ENCODE results near the gene TLCD2.
"Not testable (repeated sequence)": the region's sequence is repeated elsewhere in the genome, so short reads cannot be mapped to it uniquely, and the experiment has no call there.

Gene TLCD2

DNA sequence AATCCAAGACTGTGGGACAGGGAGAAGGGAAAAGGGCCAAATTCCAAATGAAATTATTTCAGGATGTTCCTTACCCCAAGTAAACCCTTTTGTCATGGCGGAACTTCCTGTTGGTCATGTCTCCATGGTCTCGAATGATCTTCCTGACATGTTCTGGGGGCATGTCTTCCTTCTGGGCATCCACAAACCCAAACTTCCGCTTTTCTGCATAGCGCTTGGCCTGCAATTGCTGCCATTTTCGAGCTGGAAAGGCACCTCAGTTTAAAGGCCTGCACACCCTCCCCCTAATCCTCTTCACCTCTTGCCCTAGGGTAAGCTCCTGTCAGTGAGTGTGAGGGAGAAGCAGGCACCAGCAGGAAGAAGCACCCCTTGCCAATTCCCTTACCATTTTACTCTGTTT lies 26.7 kb downstream of the TLCD2 start:
- no peak for DNase-seq

- DNase-seq: no peak
Observed at GRCh38 chr17:1676401-1676800, 33.8 kb downstream of the TLCD2 start.

DNA sequence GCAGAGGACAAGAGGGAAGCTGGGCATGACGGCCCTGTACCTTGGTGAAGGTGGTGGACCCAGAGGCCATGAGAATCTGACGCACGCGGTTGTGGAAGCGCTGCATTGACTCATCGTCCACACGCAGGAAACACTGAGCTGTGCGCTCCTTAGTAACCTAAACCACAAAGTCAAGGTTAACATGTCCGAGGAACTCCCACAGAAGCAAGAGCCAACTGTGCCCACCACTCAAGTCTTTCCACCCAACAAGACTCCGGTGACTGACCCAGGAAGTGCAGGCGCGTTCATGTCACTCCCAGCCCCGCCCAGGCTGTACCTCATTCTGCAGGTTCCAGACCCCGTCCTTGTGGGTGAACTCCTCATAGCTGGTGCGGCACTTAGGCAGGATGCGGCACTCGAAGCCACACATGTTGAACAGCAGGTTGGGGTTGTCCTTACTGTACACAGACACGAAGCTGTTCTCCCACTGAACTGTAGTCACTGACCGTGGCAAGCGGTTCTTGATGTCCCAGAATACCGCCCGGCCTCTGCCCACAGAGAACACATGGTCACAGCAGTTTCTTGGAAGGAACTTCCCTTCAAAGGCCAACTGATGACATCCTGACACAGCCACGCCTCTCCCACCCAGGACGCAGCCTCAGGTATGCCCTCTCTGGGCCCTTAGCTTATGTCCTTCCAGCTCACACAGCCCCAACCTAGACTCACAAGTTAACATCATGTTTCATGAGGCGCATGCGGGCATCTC lies 37.0 kb downstream of the TLCD2 start:
- no peak for DNase-seq

GRCh38 chr17:1663934-1664333 lies 46.2 kb downstream of the TLCD2 start:
- DNase-seq: not testable (repeated sequence)

GRCh38 chr17:1661045-1661444 lies 49.1 kb downstream of the TLCD2 start:
- DNase-seq: no peak

DNA sequence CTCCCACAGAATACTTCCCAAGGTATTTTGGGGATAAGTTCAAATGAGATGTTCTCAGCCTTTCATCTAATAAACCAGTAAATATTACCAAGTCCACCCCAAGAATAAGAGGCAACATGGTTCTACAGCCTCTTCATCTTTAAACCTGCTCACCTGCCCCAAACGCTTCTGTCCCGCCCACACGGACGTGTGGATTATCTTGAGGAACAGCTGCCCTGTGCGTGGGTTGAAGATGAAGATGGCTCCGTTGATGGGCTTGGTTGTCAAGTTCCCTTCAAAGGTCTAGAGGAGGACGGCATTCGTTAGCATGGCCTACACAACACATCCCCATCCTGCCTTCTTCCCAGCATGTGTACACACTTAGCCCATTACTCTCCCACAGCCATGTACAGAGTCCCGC lies 52.1 kb downstream of the TLCD2 start:
- DNase-seq: no peak

DNA sequence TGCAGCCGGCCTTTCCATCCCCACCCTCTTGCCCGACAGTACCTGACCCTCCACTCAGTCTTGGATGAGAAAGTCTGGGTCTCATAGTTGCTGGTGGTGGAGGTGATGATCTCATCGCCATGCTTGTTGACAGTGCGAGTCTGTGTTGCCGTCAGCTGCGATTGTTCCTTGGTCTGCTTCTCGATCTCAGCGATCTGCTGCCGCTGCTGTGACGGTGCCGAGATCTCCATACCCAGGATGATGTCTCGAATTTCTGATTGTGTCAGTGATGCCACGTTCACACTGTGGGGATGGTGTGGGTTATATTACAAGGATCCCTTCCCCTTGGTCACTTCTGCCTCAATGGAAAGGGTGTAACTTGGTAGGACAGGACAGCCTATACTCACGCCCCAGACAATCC lies 56.4 kb downstream of the TLCD2 start:
- no peak for DNase-seq

DNA sequence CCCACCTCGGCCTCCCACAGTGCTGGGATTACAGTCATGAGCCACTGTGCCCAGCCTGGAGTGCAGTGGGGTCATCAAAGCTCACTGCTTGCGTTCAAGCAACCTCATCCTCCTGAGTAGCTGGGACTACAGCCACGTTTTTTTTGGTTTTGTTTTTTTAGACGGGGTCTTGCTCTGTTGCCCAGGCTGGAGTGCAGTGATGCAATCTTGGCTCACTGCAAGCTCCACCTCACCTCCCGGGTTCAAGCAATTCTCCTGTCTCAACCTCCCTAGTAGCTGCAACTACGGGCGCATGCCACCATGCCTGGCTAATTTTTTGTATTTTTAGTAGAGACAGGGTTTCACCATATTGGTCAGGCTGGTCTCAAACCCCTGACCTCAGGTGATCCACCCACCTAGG lies 57.4 kb downstream of the TLCD2 start:
- DNase-seq: not testable (repeated sequence)
